ENCODE results near the gene ZNF304. TPM values are rescaled to one million over a fixed set of nuclear protein-coding genes. Genes with fewer than 3 reads are reported as not detected.

Gene ZNF304
- total and polyA plus RNA-seq, 9 of the 15 experiments (the other 6 are each of a cell fraction or from before 2014, with no cell fraction given): 0.82 to 5.5 (median 3.6) TPM

DNA sequence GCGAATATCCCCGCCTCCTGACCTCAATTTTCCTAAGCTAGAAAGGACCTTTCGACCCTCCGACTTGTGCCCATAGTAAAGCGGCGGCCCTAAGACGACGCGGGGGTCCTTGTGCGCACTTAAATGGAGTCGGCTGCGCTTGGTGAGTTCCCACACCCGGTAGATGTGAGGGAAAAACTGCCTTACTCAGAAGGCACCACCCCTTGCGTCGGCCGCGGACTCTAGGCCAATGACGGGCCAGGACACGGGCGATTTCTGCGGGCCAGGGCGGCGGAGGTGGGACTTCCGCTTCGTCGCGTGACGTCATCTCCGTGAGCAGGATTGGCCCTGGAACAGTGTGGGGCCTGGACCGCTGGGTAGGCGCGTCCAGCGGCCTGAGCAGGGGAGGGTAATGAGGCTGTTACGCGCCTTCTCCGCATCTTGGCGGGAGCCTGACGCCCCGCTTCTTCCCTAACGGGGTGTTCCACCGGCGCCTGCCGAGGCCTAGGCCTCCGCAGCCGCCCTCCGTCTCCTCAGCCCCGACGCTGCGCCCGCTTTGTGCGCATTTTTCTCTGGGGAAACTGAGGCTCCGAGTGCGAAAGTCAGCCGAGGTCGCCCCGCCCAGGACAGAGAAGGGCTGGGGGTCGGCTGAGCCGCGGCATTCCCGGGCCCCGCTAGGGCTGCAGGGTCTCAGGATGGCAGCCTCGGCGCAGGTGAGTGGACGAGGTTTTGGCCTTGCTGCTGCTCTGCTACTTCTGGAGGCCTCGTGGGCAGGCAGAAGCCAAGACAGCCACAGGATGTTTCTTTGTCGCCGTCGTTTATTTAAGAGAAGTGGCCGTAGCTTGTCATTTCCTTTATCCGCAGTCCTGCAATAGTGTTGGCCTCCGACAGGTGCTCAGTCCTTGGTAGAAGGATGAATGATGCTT, 30.6 kb upstream of the ZNF304 start, which contains the start of gene ZNF543 (continued):
- 0 out of 2 replicates have a peak, but pooled peaks have one; percentile 6 for TF ChIP-seq SMC3 (conservative IDR thresholded peaks at IDR 0.05; ENCODE audit: insufficient read depth, low read depth, low read length)
- TF ChIP-seq, protein P1, sequence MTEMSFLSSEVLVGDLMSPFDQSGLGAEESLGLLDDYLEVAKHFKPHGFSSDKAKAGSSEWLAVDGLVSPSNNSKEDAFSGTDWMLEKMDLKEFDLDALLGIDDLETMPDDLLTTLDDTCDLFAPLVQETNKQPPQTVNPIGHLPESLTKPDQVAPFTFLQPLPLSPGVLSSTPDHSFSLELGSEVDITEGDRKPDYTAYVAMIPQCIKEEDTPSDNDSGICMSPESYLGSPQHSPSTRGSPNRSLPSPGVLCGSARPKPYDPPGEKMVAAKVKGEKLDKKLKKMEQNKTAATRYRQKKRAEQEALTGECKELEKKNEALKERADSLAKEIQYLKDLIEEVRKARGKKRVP (CRISPR knock-in tag; IDR thresholded peaks at IDR 0.05): no peak
- no peak for TF ChIP-seq MYBL2 (IDR thresholded peaks at IDR 0.05; ENCODE audit: low read depth)
- TF ChIP-seq MYBL2 (CRISPR knock-in tag; IDR thresholded peaks at IDR 0.05; ENCODE audit: borderline replicate concordance): no peak
- peak; percentile 81 for TF ChIP-seq SUPT5H (IDR thresholded peaks at IDR 0.05)
- no peak for TF ChIP-seq MEF2D (tag; conservative IDR thresholded peaks at IDR 0.05; ENCODE audit: low read depth)
- TF ChIP-seq SIN3B (IDR thresholded peaks at IDR 0.05; ENCODE audit: low read depth): peak; percentile 30; the same call in 1 of the 2 replicates
- TF ChIP-seq ZNF695 (CRISPR knock-in tag; IDR thresholded peaks at IDR 0.05): no peak
- TF ChIP-seq FOSL1 (tag; conservative IDR thresholded peaks at IDR 0.05): peak; percentile 42; the same call in 1 of the 2 replicates
- TF ChIP-seq, protein P2, sequence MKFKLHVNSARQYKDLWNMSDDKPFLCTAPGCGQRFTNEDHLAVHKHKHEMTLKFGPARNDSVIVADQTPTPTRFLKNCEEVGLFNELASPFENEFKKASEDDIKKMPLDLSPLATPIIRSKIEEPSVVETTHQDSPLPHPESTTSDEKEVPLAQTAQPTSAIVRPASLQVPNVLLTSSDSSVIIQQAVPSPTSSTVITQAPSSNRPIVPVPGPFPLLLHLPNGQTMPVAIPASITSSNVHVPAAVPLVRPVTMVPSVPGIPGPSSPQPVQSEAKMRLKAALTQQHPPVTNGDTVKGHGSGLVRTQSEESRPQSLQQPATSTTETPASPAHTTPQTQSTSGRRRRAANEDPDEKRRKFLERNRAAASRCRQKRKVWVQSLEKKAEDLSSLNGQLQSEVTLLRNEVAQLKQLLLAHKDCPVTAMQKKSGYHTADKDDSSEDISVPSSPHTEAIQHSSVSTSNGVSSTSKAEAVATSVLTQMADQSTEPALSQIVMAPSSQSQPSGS (CRISPR knock-in tag; IDR thresholded peaks at IDR 0.05): peak; percentile 82; the same call in 1 of the 2 replicates
- TF ChIP-seq, protein P3, sequence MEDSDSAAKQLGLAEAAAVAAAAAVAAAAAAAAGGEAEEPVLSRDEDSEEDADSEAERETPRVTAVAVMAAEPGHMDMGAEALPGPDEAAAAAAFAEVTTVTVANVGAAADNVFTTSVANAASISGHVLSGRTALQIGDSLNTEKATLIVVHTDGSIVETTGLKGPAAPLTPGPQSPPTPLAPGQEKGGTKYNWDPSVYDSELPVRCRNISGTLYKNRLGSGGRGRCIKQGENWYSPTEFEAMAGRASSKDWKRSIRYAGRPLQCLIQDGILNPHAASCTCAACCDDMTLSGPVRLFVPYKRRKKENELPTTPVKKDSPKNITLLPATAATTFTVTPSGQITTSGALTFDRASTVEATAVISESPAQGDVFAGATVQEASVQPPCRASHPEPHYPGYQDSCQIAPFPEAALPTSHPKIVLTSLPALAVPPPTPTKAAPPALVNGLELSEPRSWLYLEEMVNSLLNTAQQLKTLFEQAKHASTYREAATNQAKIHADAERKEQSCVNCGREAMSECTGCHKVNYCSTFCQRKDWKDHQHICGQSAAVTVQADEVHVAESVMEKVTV (CRISPR knock-in tag; IDR thresholded peaks at IDR 0.05): no peak
- TF ChIP-seq, protein P4, sequence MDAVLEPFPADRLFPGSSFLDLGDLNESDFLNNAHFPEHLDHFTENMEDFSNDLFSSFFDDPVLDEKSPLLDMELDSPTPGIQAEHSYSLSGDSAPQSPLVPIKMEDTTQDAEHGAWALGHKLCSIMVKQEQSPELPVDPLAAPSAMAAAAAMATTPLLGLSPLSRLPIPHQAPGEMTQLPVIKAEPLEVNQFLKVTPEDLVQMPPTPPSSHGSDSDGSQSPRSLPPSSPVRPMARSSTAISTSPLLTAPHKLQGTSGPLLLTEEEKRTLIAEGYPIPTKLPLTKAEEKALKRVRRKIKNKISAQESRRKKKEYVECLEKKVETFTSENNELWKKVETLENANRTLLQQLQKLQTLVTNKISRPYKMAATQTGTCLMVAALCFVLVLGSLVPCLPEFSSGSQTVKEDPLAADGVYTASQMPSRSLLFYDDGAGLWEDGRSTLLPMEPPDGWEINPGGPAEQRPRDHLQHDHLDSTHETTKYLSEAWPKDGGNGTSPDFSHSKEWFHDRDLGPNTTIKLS (IDR thresholded peaks at IDR 0.05; ENCODE audit: borderline replicate concordance, low read depth): no peak
- no peak for TF ChIP-seq ZNF347 (CRISPR knock-in tag; IDR thresholded peaks at IDR 0.05; ENCODE audit: low read depth)
- TF ChIP-seq CC2D1A (IDR thresholded peaks at IDR 0.05): no peak
- TF ChIP-seq PURB (CRISPR knock-in tag; IDR thresholded peaks at IDR 0.05; ENCODE audit: low read depth): no peak
- TF ChIP-seq, protein P5, sequence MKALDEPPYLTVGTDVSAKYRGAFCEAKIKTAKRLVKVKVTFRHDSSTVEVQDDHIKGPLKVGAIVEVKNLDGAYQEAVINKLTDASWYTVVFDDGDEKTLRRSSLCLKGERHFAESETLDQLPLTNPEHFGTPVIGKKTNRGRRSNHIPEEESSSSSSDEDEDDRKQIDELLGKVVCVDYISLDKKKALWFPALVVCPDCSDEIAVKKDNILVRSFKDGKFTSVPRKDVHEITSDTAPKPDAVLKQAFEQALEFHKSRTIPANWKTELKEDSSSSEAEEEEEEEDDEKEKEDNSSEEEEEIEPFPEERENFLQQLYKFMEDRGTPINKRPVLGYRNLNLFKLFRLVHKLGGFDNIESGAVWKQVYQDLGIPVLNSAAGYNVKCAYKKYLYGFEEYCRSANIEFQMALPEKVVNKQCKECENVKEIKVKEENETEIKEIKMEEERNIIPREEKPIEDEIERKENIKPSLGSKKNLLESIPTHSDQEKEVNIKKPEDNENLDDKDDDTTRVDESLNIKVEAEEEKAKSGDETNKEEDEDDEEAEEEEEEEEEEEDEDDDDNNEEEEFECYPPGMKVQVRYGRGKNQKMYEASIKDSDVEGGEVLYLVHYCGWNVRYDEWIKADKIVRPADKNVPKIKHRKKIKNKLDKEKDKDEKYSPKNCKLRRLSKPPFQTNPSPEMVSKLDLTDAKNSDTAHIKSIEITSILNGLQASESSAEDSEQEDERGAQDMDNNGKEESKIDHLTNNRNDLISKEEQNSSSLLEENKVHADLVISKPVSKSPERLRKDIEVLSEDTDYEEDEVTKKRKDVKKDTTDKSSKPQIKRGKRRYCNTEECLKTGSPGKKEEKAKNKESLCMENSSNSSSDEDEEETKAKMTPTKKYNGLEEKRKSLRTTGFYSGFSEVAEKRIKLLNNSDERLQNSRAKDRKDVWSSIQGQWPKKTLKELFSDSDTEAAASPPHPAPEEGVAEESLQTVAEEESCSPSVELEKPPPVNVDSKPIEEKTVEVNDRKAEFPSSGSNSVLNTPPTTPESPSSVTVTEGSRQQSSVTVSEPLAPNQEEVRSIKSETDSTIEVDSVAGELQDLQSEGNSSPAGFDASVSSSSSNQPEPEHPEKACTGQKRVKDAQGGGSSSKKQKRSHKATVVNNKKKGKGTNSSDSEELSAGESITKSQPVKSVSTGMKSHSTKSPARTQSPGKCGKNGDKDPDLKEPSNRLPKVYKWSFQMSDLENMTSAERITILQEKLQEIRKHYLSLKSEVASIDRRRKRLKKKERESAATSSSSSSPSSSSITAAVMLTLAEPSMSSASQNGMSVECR (CRISPR knock-in tag; IDR thresholded peaks at IDR 0.05): peak; percentile 78
- peak; percentile 40; the same call in 1 of the 2 replicates for TF ChIP-seq NFIC (IDR thresholded peaks at IDR 0.05)
